ENCODE results near the gene OTOP3. TPM values are rescaled to one million over a fixed set of nuclear protein-coding genes. Genes with fewer than 3 reads are reported as not detected.

OTOP3 gene
- total and polyA plus RNA-seq, 8 donors: 0.18 to 2.6 TPM; not detected in 6

- no peak for DNase-seq
- H3K4me1 ChIP-seq: no peaks in the 10 kb centered on the region
- intact Hi-C loops (cut with DNase I; ENCODE audit: low total_unique reads): no loop called here
- H3K27me3 ChIP-seq: no peaks in the 10 kb centered on the region
- no peak overlapping the region for H3K27ac ChIP-seq
- no peaks in the 10 kb centered on the region for H3K9me3 ChIP-seq
- WGBS, 5 donors: 74 to 89% (median 85%) methylated on average over 4 of the region's 4 CpGs
- TF ChIP-seq CTCF (IDR thresholded peaks at IDR 0.05) (no peak), EP300 (IDR thresholded peaks at IDR 0.05) (no peak)
- no peak overlapping the region for H3K4me3 ChIP-seq
- peaks cover 48 to 58% (median 56%) of the 10 kb centered on the region in 4 donors for H3K36me3 ChIP-seq
Observed at GRCh38 chr17:74999523-74999922, 63.8 kb downstream of the OTOP3 start.

Other genes starting within 250 kb of the OTOP3 start
- 1 to 10 TPM in 1 of 5 donors, not detected in 4; 3.9 TPM for gene CD300LF, start 223.0 kb upstream of the OTOP3 start, total RNA-seq
- under 1 TPM in 2 of 3 donors, not detected in 1; 0.75 to 0.95 TPM for gene CD300LF, start 223.0 kb upstream of the OTOP3 start, polyA plus RNA-seq
- 1 to 10 TPM in 2 of 5 donors, not detected in 3; 2.0 to 8.7 TPM for gene RAB37, start 198.6 kb upstream of the OTOP3 start, total RNA-seq
- 10 to 100 TPM in 1 of 3 donors, 1 to 10 TPM in 2; 2.0 to 42.9 (median 5.3) TPM for gene RAB37, start 198.6 kb upstream of the OTOP3 start, polyA plus RNA-seq
- gene NHERF1, start 187.3 kb upstream of the OTOP3 start, total RNA-seq: 100 to 1,000 TPM in 2 of 5 donors, 10 to 100 TPM in 3; 14.9 to 152 (median 81.0) TPM
- gene NHERF1, start 187.3 kb upstream of the OTOP3 start, polyA plus RNA-seq: 10 to 100 TPM; 76.8 to 92.5 (median 83.7) TPM
- 10 to 100 TPM; 15.8 to 33.5 (median 24.0) TPM for gene NAT9, start 159.6 kb upstream of the OTOP3 start, total RNA-seq
- 10 to 100 TPM; 14.5 to 29.7 (median 19.7) TPM for gene NAT9, start 159.6 kb upstream of the OTOP3 start, polyA plus RNA-seq
- gene GRIN2C, start 76.0 kb upstream of the OTOP3 start, total RNA-seq: under 1 TPM in 1 of 5 donors, not detected in 4; 0.55 TPM
- under 1 TPM in 1 of 3 donors, not detected in 2; 0.33 TPM for gene GRIN2C, start 76.0 kb upstream of the OTOP3 start, polyA plus RNA-seq
- 10 to 100 TPM in 3 of 5 donors, 1 to 10 TPM in 1, under 1 TPM in 1; 0.58 to 94.1 (median 15.4) TPM for gene FDXR, start 62.9 kb upstream of the OTOP3 start, total RNA-seq
- 10 to 100 TPM in 2 of 3 donors, 1 to 10 TPM in 1; 8.6 to 21.1 (median 12.5) TPM for gene FDXR, start 62.9 kb upstream of the OTOP3 start, polyA plus RNA-seq
- 1 to 10 TPM in 1 of 5 donors, not detected in 4; 1.8 TPM for gene FADS6, start 42.3 kb upstream of the OTOP3 start, total RNA-seq
- under 1 TPM in 1 of 3 donors, not detected in 2; 0.50 TPM for gene FADS6, start 42.3 kb upstream of the OTOP3 start, polyA plus RNA-seq
- gene USH1G, start 12.6 kb upstream of the OTOP3 start, total RNA-seq: under 1 TPM in 1 of 5 donors, not detected in 4; 0.18 TPM
- 1 to 10 TPM in 1 of 3 donors, not detected in 2; 1.0 TPM for gene USH1G, start 12.6 kb upstream of the OTOP3 start, polyA plus RNA-seq
- gene OTOP2, start 11.6 kb upstream of the OTOP3 start, total RNA-seq: 1 to 10 TPM in 1 of 5 donors, not detected in 4; 3.2 TPM
- under 1 TPM in 1 of 3 donors, not detected in 2; 0.15 TPM for gene OTOP2, start 11.6 kb upstream of the OTOP3 start, polyA plus RNA-seq
- gene HID1, start 36.9 kb downstream of the OTOP3 start, total RNA-seq: 100 to 1,000 TPM in 2 of 5 donors, 10 to 100 TPM in 3; 36.5 to 304 (median 94.5) TPM
- 10 to 100 TPM; 52.7 to 85.2 (median 69.5) TPM for gene HID1, start 36.9 kb downstream of the OTOP3 start, polyA plus RNA-seq
- gene CDR2L, start 51.7 kb downstream of the OTOP3 start, total RNA-seq: 10 to 100 TPM in 4 of 5 donors, 1 to 10 TPM in 1; 4.8 to 78.8 (median 11.7) TPM
- 10 to 100 TPM in 1 of 3 donors, 1 to 10 TPM in 2; 4.4 to 18.9 (median 6.1) TPM for gene CDR2L, start 51.7 kb downstream of the OTOP3 start, polyA plus RNA-seq
- gene MRPL58, start 76.8 kb downstream of the OTOP3 start, total RNA-seq: 10 to 100 TPM in 4 of 5 donors, 1 to 10 TPM in 1; 6.7 to 69.0 (median 29.2) TPM
- gene MRPL58, start 76.8 kb downstream of the OTOP3 start, polyA plus RNA-seq: 10 to 100 TPM; 42.1 to 57.1 (median 48.7) TPM
- gene ATP5PD, start 111.1 kb downstream of the OTOP3 start, total RNA-seq: 100 to 1,000 TPM in 4 of 5 donors, 10 to 100 TPM in 1; 77.0 to 307 (median 205) TPM
- gene ATP5PD, start 111.1 kb downstream of the OTOP3 start, polyA plus RNA-seq: 100 to 1,000 TPM; 474 to 681 (median 546) TPM
- 10 to 100 TPM in 4 of 5 donors, 1 to 10 TPM in 1; 9.9 to 25.8 (median 12.5) TPM for gene KCTD2, start 111.3 kb downstream of the OTOP3 start, total RNA-seq
- gene KCTD2, start 111.3 kb downstream of the OTOP3 start, polyA plus RNA-seq: 10 to 100 TPM; 10.6 to 13.1 (median 11.2) TPM
- gene SLC16A5, start 152.1 kb downstream of the OTOP3 start, total RNA-seq: 100 to 1,000 TPM in 1 of 5 donors, 10 to 100 TPM in 4; 30.3 to 132 (median 57.1) TPM
- 1 to 10 TPM; 6.8 to 9.0 (median 7.9) TPM for gene SLC16A5, start 152.1 kb downstream of the OTOP3 start, polyA plus RNA-seq
- gene ARMC7, start 174.1 kb downstream of the OTOP3 start, total RNA-seq: 10 to 100 TPM in 4 of 5 donors, 1 to 10 TPM in 1; 2.2 to 26.8 (median 13.9) TPM
- 10 to 100 TPM in 2 of 3 donors, 1 to 10 TPM in 1; 9.6 to 10.8 (median 10.7) TPM for gene ARMC7, start 174.1 kb downstream of the OTOP3 start, polyA plus RNA-seq
- 100 to 1,000 TPM in 3 of 5 donors, 10 to 100 TPM in 2; 24.1 to 472 (median 150) TPM for gene NT5C, start 195.8 kb downstream of the OTOP3 start, total RNA-seq
- gene NT5C, start 195.8 kb downstream of the OTOP3 start, polyA plus RNA-seq: 100 to 1,000 TPM in 2 of 3 donors, 10 to 100 TPM in 1; 60.5 to 120 (median 117) TPM
- 100 to 1,000 TPM in 1 of 5 donors, 10 to 100 TPM in 3, 1 to 10 TPM in 1; 8.0 to 217 (median 61.9) TPM for gene JPT1, start 218.6 kb downstream of the OTOP3 start, total RNA-seq
- gene JPT1, start 218.6 kb downstream of the OTOP3 start, polyA plus RNA-seq: 100 to 1,000 TPM; 133 to 405 (median 227) TPM
- 10 to 100 TPM; 10.7 to 88.1 (median 53.6) TPM for gene SUMO2, start 247.1 kb downstream of the OTOP3 start, total RNA-seq
- gene SUMO2, start 247.1 kb downstream of the OTOP3 start, polyA plus RNA-seq: 100 to 1,000 TPM in 2 of 3 donors, 10 to 100 TPM in 1; 66.0 to 141 (median 130) TPM